ENCODE results near the gene FBXO41.
"Not testable (repeated sequence)": the region's sequence is repeated elsewhere in the genome, so short reads cannot be mapped to it uniquely, and the experiment has no call there.

The FBXO41 gene

DNA sequence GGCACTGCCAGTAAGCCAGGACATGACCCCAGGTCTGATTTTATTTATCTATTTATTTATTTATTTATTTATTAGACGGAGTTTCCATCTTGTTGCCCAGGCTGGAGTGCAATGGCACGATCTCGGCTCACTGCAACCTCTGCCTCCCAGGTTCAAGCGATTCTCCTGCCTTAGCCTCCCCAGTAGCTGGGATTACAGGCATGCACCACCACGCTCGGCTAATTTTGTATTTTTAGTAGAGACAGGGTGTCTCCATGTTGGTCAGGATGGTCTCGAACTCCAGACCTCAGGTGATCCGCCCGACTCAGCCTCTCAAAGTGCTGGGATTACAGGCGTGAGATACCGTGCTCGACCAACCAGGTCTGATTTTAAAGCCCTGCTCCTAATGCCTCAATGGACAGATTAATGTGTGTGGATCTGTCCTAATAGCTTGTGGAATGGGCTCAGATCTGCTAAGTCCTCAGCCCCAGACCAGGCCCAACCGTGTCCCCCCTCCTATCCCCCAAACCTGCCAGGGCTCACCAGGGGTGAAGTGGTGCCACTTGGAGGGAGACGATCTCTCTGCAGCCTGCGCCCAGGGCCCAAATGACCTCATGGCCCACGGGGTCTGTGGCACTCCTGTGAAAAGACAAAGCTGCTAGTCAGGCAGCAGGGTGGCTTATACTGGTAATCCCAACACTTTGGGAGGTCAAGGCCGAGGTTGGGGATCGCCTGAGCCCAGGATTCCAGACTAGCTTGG lies 21.4 kb downstream of the FBXO41 start:
- DNase-seq (ENCODE audit: low read depth in 2 of 2) = not testable (repeated sequence)

DNA sequence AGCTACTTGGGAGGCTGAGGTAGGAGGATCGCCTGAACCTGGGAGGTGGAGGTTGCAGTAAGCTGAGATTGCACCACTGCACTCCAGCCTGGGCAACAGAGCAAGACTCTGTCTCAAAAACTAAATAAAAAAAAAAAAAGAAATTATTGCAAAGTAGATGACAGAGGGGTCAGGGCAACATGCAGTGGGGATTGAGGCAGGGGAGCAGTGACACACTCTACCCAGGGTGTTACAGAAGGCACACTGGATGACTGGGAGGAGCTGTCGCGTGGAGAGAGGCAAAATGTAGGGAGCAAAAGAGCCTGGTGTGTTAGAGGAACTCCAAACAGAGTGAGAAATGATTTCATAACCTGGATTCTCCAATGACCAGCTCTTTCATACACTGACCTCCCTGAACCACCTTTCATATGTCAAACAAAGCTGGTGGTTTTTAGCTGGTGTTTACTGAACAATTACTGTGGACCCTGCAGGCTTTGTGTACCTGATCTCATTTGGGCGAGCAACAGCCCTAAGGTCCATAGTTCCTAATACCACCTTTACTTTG lies 22.1 kb downstream of the FBXO41 start:
- DNase-seq (ENCODE audit: low read depth in 2 of 2) = no peak

DNA sequence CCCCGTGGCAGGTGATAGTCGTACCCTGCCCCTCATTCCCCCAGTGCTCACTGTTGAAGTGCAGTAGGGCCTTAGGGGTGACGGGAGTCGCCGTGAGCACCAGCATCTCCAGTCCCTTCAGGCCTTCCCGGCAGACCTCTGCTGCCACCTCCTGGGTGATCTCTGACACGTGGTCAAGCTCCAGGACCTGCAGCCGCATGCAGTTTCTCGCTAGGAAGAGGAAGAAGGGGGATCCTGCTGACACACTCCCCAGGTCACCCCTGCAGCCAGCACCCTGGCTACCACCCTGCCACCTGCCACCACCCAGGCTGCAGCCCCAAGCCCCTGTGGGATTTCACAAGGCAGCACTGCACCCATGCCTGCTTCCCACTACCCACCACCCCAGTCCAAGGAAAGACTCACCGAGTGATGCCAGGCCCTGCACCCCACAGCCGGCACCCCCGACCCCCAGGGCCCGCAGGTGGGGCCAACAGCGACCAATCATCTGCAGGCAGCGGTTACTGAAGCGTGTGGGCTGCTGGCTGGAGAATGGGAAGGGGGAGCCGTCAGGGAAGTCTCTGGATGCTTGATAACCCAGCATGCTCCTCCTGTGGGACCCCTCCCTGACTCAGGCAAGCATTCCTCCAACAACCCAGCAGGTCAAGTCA lies 23.8 kb downstream of the FBXO41 start:
- DNase-seq (ENCODE audit: low read depth in 2 of 2) = no peak

DNA sequence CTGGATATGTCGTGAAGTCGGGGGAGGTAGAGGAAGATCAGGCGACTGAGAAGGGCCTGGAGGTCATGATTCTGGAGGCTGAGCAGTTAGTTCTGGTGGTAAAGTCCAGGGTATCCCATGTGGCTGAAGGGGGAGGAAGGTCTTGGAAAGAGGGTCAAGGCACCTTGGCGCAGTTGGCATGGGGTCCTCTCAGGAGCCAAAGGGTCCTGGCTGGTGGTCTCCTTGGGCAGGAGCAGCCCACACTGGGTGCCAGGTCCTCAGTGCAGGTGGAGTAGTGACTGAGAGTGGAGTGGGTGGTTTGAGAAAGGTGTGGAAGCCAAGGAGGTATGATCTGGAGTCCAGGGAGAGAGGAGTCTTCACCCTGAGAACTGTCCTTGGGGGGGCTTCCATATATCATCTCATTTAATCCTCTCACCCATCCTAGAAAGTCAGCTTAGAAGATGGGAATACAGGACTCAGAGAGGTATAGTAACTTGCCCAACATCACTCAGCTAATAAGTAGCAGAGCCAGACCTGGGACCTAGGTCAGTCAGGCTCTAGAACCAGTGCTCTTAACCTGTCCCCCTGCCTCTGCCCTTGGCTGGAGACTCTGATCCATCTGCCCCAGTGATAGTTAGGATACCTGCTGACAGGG lies 24.5 kb downstream of the FBXO41 start:
- no peak for DNase-seq (ENCODE audit: low read depth in 2 of 2)

DNA sequence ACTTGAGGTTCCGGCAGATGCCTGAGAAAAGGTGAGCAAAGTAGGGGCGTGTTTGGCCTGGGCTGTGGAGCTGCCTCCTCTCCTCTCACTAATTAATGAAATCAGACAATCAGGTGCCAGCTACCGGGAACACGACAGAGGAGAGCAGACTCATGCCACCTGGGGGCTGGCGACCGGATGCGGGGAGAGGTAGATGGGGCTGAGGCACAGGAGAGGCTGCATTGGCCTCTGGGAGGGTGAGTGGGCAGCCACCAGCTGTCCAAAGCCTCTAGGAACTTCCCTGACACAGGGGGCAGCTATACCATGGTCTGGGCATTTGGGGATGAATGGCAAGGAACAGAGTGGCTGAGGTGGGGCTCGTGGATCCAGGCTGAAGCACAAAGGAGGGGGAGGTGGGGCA lies 25.0 kb downstream of the FBXO41 start:
- DNase-seq (ENCODE audit: low read depth in 2 of 2) = no peak

DNA sequence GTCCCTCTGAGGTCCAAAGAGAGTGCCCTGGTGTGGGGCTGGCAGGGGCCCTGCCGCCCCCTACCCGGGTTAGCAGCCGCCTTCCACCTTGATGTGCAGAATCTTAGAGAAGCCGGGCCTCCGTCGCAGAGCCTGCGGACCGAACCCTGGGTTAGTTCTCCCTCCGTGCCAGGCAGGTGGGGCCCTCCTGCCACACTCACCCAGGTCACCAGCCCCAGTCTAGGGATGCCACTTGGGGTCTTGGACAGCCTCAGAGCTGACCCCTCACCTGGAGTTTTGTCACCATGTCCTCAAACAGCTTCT lies 25.4 kb downstream of the FBXO41 start:
- no peak for DNase-seq (ENCODE audit: low read depth in 2 of 2)

DNA sequence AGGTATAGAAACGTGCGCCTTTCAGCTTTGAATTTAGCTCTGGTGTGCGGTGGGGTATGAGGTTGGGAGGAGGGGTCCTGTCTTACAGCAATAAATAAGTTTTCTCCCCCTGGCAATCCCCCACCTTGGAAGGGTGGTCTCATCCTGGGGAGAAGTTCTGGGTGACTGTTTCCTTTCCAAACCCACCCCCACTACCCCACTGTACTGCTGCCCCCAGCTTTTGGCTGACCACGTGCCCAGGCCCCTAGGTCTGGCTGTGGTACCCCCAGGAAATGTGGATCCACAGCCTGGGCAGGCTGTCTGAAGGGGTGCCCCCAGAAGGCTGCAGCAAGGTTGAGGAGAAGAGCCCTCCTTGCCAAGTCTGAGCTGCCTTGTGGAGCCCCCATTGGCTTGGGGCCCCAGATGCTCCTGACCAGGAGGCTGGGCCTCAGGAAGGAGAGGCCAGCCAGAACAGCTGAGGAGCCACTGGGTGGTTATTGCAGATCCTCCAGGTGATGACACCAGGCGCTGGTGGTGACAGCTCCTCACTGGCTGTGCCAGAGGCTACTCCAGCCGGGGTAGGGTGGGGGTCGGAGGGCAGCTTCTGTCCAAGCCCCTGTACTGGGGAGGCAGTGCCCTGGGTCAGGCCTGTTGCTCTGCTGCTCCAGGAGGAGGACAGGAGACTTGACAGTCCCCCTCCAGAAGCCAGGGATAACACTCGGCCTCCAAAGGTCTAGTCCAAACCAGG lies 25.9 kb downstream of the FBXO41 start:
- DNase-seq (ENCODE audit: low read depth in 2 of 2) = no peak

DNA sequence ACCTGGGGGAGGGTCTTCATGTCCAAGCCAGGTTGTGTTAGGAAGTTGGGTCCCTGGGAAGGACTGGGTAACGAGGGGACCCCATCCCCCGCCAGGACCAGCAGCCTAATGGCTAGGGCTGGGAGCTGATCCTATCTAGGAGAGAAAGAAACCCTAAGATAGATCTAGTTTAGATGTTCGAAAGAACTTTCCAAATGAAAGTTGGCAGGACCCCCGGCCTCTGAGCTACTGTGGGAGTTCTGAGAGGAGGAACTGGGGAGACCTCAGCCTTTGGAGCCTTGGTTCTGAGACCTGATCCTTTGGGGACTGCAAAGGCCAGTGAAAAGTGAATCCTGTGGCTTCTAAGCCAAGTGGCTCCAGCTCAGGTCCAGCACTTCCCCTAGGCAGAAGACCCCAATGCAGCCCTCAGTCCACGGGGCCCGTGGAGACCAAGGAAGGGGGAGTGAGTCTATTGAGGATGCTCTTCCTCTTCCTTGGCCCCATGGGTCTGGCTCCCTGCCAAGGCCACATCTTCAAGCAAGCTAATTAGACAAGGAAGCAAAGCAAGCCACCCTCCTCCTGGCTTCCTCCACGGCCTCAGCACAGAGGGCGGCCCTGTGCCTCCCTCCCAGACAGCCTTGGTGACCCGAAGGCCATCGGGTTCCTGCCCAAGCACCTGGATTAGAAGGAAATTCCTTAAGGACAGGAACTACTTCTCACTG lies 26.7 kb downstream of the FBXO41 start:
- DNase-seq (ENCODE audit: low read depth in 2 of 2) = no peak

DNA sequence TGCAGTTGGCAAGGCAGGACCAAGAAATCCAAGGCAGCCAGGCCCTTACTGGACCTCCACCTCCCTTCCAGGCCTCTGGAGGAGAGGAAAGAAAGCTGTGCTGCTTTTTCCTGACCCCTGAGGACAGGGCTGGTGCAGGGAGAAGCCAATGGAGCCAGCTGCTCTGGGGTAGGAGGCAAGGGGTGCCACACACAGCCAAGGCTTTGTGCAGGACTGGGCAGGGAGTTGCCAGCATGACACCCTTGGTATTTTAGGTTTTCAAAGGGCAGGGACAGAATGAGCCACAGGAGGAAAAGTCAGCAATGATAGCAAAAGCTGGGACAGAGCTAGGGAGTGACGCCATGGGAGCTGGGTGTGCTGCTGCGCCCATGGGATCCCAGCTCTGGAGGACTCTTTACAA lies 27.3 kb downstream of the FBXO41 start:
- no peak for DNase-seq (ENCODE audit: low read depth in 2 of 2)

DNA sequence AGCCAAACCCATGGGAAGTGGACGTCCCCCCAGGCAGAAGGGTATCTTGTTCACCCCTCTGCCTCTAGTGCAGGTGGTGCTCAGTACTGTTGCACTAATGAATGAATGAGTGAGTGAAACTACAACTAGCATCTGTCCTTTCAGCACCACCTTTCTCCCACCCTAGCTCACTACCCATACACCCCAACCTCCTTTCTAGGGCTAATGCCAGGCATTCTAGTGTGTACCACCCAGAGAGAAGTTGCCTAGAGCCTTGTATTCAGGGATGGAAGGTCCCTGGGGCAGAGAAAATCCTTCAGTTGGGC lies 27.7 kb downstream of the FBXO41 start:
- DNase-seq (ENCODE audit: low read depth in 2 of 2) = no peak

DNA sequence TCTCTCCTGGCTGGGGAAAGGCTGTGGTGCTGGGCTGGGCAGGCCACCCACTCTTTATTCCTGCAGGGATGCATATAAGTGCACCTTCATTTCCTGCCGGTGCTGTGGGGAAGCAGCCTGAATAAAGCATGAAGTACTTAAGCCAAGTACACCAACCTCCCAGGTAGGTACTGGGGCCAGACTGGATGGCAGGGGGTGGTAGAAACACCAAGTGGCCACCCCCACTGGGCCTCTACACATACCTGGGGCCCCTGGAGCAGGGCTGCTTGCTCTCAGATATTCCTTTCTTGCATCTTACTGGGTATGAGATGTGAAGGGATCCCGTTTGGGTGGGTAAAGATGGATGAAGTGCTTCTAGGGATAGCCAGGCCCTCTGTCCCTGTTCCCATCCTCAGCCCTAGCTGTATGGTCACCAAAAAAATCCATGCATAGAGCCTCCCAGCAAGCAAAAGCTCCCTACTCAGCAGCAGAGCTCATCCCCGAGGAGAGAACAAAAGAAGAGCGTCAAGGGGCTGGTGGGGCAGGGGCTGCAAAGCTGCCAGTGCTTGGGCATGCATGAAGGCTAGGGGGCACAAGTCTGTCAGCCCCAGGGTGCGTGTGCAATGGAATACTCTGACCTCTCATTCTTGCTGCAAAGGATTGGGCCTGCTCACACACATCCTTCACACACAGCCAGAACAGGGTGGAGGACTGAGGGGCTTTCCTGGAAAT lies 28.2 kb downstream of the FBXO41 start:
- DNase-seq (ENCODE audit: low read depth in 2 of 2) = no peak

DNA sequence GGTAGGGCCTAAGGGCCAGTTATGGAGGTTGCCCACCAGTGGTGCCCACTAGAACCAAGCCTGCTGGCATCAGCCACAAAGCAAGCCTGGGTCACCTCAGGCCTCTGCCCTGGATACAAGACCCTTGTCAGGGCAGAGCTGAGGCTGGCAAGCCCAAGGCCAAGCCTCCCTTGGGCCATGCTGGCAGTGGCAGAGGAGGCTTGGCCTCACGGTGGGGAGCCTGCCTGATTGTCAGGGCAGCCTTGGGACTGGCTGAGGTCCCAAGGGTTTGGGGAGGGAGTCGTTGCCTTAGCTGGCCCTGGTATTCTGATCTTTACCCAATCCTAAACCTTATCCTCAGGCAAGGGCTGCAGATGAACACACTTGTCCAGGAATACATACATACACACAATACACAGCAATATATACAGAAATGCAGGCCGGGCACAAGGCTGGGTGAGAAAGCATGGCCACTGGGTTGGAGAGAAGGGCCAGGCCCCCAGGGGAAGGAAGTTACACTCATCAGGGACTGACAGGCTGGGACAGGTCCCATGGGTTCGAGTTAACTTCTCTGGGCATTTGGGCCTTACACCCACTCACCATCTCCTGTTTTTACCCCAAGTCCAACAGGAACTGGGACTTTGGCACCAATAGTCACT lies 29.2 kb downstream of the FBXO41 start:
- no peak for DNase-seq (ENCODE audit: low read depth in 2 of 2)

DNA sequence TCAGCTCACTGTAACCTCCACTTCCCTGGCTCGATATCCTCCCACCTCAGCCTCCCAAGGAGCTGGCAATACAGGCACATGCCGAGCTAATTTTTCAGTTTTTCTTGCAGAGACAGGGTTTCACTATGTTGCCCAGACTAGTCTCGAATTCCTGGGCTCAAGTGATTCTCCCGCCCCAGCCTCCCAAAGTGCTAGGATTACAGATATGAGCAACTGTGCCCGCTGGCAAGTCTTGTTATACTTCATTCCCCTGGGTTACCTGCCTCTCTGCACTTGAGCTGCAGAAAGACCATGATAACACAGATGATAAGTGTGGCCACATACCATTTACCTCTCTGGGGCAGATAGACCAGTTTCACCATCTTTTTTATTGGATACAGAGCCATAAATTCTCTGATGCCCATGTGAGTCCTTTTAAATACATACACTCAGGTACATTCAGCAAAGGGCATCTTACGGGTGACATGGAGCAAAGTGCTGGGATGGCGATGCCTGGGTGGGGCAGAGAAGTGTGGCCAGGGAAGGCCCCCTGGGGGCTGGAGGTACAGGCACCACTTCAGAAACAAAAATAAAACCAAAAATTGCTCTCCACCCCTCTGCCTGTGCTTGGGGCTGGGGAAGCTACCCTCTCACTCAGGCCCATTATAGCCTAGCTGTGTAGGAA lies 29.8 kb downstream of the FBXO41 start:
- no peak for DNase-seq (ENCODE audit: low read depth in 2 of 2)

DNA sequence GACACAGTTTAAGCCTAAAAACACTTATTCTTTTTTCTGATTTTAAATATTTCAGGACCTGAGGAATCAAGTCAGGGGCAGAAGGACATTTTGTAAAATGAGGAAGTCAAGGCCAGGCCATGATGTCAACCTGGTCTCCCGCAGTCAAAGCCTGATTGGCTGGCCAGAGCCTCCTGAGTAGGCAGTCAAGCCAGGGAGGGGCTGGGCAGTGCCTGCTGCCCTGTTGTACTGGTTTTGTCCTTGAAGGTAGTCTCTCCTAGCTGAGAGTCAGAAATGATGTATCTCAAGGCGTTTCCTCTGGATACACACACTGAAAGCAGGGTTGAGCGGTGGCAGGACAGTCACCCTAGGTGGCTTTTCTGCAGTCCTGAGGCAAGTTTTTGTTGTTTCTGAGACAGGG lies 30.4 kb downstream of the FBXO41 start:
- no peak for DNase-seq (ENCODE audit: low read depth in 2 of 2)

DNA sequence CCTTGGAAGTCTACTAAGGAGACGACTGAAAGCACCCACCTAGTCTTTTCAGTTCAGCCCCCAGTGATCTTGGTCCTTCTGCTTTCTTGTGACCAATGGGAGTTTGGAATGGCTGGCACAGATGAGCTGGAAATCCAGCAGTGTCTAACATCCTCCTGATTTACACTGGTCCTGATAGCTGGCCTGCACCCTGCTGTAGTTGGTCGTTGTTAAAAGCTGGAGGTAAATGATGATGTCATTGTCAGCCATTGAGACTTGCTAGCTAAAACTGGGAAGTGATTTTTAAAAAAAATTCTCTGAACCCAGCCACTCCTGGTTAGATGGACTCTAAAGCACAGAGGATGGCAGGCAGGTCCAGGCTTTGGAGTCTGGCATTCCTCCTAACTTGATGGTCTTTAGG lies 30.9 kb downstream of the FBXO41 start:
- no peak for DNase-seq (ENCODE audit: low read depth in 2 of 2)

DNA sequence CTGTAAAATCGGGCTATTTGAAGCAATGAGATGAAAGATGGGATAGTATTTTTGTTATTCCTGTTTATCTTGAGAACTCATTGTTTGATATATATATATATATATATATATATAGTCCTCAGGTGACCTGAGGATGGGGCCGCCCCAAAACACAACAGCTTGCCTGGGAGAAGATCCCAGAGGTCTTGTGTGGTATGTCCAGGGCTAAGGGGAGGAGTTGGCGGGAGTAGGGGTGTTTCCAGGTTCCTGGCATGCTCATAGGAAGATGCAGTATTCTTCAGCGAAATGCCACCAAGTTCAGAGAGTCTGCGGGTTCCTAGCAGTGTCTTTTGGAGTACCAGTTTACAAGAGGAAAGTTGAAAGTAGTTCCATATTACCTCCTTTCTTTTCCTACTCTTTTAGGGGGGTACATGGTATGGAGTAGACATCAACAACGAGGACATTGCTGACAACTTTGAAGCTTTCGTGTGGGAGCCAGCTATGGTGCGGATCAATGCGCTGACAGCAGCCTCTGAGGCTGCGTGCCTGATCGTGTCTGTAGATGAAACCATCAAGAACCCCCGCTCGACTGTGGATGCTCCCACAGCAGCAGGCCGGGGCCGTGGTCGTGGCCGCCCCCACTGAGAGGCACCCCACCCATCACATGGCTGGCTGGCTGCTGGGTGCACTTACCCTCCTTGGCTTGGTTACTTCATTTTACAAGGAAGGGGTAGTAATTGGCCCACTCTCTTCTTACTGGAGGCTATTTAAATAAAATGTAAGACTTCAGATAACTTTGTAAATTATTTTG lies 31.8 kb downstream of the FBXO41 start:
- no peak for DNase-seq (ENCODE audit: low read depth in 2 of 2)

DNA sequence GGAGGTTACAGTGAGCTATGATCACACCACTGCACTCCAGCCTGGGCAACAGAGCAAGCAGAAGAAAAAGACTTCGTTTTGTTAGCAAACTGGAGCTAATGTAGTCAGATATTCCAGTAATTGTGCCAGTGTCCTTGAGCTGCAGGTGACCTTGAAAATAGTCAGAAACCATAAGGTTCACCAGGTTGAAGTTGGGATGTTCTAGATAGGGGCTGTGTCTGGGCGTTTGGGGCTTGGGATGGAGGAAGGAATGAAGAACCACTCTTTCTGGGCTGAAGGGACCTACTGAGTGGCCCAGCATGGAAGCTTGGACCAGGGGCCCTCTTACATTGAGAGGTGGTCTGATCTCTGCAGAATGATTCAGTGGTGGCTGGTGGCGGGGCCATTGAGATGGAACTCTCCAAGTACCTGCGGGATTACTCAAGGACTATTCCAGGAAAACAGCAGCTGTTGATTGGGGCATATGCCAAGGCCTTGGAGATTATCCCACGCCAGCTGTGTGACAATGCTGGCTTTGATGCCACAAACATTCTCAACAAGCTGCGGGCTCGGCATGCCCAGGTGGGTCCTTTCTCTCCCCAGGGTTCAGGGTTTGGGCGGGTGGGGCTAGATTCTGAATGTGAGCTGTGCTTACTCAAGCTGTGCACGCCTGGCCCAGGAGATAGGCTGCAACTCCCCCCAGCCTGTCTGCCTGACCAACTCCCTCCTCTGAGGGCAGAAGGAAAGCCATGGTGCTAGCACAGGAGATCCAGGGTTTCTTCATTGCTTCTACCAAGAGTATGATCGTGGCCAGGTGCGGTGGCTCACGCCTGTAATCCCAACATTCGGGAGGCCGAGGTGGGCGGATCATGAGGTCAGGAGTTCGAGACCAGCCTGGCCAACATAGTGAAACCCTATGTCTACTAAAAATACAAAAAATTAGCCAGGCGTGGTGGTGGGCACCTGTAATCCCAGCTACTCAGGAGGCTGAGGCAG lies 33.1 kb downstream of the FBXO41 start:
- no peak for DNase-seq (ENCODE audit: low read depth in 2 of 2)

DNA sequence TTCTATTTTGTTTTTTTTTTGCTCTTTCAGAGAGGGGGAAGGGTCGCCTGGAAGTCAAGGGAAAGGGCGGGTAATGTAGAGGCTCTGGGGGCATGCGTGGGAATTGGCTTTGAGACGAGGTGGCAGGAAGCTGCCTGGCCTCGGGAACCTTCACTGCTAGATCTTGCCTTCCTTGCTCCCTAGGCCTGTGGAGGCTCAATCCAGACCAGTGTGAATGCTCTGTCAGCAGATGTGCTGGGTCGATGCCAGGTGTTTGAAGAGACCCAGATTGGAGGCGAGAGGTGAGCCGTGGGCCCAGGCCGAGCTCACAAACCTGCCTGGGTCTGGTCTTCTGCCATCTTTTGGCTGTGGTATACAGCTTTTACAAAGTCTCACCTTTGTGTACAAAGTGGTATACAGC lies 34.6 kb downstream of the FBXO41 start:
- no peak for DNase-seq (ENCODE audit: low read depth in 2 of 2)

Measured in activated CD8-positive, alpha-beta memory T cell treated with anti-CD3 and anti-CD28 coated beads for 4 hours (primary cell).